Neural cell (in vitro differentiated cells): ENCODE results near the gene HAO1. TPM values are rescaled to one million over a fixed set of nuclear protein-coding genes. Genes with fewer than 3 reads are reported as not detected.

ENCODE experiments used
- H2AFZ ChIP-seq: fragments of 200-600, 300-800 bp; sonication (generic), shearing (Covaris generic); 2 replicates; pipeline ENCODE4 v1.6.0; 2014; ENCODE audit warnings: low read depth, mild to moderate bottlenecking, antibody characterized with exemption, low read length, moderate library complexity
- H3F3A ChIP-seq: fragments of 200-600 bp; shearing (Covaris generic); 2 replicates; pipeline ENCODE4 v1.6.1; 2016; ENCODE audit warnings: mild to moderate bottlenecking, moderate library complexity, mixed read lengths, antibody characterized with exemption, low read length; ENCODE audit not compliant: insufficient read depth, poor library complexity, severe bottlenecking
- H3K27ac ChIP-seq: fragments of 200-600, 300-800 bp; sonication (generic), shearing (Covaris generic); 2 replicates; pipeline ENCODE4 v1.5.1; 2014; ENCODE audit warnings: mild to moderate bottlenecking, low read length, moderate library complexity
- H3K27me3 ChIP-seq: fragments of 300-800, 200-600 bp; sonication (generic), shearing (Covaris generic); 2 replicates; pipeline ENCODE4 v1.6.0; 2014; ENCODE audit warnings: mild to moderate bottlenecking, low read depth, low read length, moderate library complexity; ENCODE audit not compliant: insufficient read depth
- H3K36me3 ChIP-seq: fragments of 300-800, 200-600 bp; sonication (generic), shearing (Covaris generic); 2 replicates; pipeline ENCODE4 v1.5.1; 2014; ENCODE audit warnings: mild to moderate bottlenecking, antibody characterized with exemption, low read length, moderate library complexity; ENCODE audit not compliant: insufficient read depth
- H3K4me2 ChIP-seq: fragments of 300-800, 200-600 bp; sonication (generic), shearing (Covaris generic); 2 replicates; pipeline ENCODE4 v1.6.0; 2014; ENCODE audit warnings: mild to moderate bottlenecking, low read length
- H3K4me3 ChIP-seq: fragments of 300-800, 200-600 bp; sonication (generic), shearing (Covaris generic); 2 replicates; pipeline ENCODE4 v1.5.1; 2014; ENCODE audit warnings: mild to moderate bottlenecking, low read length, moderate library complexity
- H3K79me2 ChIP-seq: fragments of 200-600 bp; shearing (Covaris generic); replicated peaks from 2 replicates; pipeline ENCODE4 v1.6.0; 2014; ENCODE audit warnings: mild to moderate bottlenecking, low read length, moderate library complexity; ENCODE audit not compliant: insufficient read depth
- H3K9ac ChIP-seq: fragments of 300-800, 200-600 bp; sonication (generic), shearing (Covaris generic); 2 replicates; pipeline ENCODE4 v1.6.1; 2016; ENCODE audit warnings: mild to moderate bottlenecking, low read length, mixed read lengths
- H3K9me2 ChIP-seq: fragments of 200-600 bp; shearing (Covaris generic); 2 replicates; pipeline ENCODE4 v1.6.1; 2016; ENCODE audit warnings: mild to moderate bottlenecking, low read length, mixed read lengths; ENCODE audit not compliant: insufficient read depth
- H3K9me3 ChIP-seq: fragments of 200-600, 300-800 bp; sonication (generic), shearing (Covaris generic); 2 replicates; pipeline ENCODE4 v1.6.1; 2016; ENCODE audit warnings: mild to moderate bottlenecking, mixed run types, low read length, moderate library complexity, mixed read lengths
- H4K20me1 ChIP-seq: fragments of 200-600 bp; shearing (Covaris generic); 2 replicates; pipeline ENCODE4 v1.6.1; 2016; ENCODE audit warnings: mild to moderate bottlenecking, mixed run types; ENCODE audit not compliant: insufficient read depth
- EP300 ChIP-seq: fragments of 450-650 bp; conservative IDR thresholded peaks from 2 replicates; pipeline ENCODE4 v1.6.1; 2014; ENCODE audit warnings: antibody characterized with exemption, mild to moderate bottlenecking, moderate library complexity; ENCODE audit not compliant: poor library complexity, severe bottlenecking
- EZH2 ChIP-seq: fragments of 200-600, 300-800 bp; shearing (Covaris generic), sonication (generic); IDR thresholded peaks from 2 replicates; pipeline ENCODE4 v1.6.1; 2014; ENCODE audit warnings: antibody characterized with exemption, low read length, borderline replicate concordance, mild to moderate bottlenecking; ENCODE audit not compliant: insufficient read depth, poor library complexity, severe bottlenecking
- MXI1 ChIP-seq: fragments of 450-650 bp; conservative IDR thresholded peaks from 2 replicates; pipeline ENCODE4 v1.6.1; 2014; ENCODE audit warnings: antibody characterized with exemption, mild to moderate bottlenecking; ENCODE audit not compliant: poor library complexity, severe bottlenecking
- POLR2AphosphoS5 ChIP-seq: IDR thresholded peaks from 2 replicates; pipeline ENCODE4 v1.6.1; 2012
- RAD21 ChIP-seq: fragments of 450-650 bp; conservative IDR thresholded peaks from 2 replicates; pipeline ENCODE4 v1.6.1; 2014; ENCODE audit warnings: antibody characterized with exemption, mild to moderate bottlenecking, moderate library complexity
- SMC3 ChIP-seq: fragments of 450-650 bp; conservative IDR thresholded peaks from 2 replicates; pipeline ENCODE4 v1.6.1; 2014; ENCODE audit warnings: antibody characterized with exemption, mild to moderate bottlenecking, moderate library complexity; ENCODE audit not compliant: poor library complexity
- TAF1 ChIP-seq: IDR thresholded peaks from 2 replicates; pipeline ENCODE4 v1.6.1; 2012; ENCODE audit warnings: low read depth
- polyA plus RNA-seq: library from polyadenylated mRNA; depleted of rRNA; stranded (reverse); fragments of >200 nt; gene quantifications from 2 replicates; pipeline ENCODE4 v1.2.3, GENCODE V29; 2014
- TF ChIP-seq, protein P1 (sequence below): IDR thresholded peaks from 2 replicates; pipeline ENCODE4 v1.6.1; 2012; ENCODE audit warnings: borderline replicate concordance
- TF ChIP-seq, protein P2 (sequence below): fragments of 450-650 bp; IDR thresholded peaks from 2 replicates; pipeline ENCODE4 v1.5.1; 2014; ENCODE audit warnings: antibody characterized with exemption, mild to moderate bottlenecking, moderate library complexity; ENCODE audit not compliant: poor library complexity, severe bottlenecking

The HAO1 gene
- polyA plus RNA-seq, 1 donor from 2014 or later: not detected

DNA sequence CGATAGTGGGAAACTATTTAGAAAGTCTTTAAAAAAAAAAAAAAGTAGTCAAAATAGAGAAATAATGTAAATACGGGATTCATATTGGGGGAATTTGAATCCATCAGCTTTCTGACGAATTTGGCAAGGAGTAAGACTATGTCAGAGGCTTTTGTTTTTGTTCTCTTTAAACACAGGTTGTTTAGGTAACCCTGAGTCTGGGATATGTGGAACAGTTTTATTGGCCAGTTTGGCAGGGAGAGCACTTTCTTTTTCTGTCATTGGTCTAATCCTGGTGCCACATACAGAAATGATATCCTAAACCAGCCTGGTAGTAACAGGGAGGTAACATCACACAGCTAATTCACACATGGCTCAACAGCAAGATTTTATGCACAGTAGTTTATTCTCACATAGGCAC is 27.7 kb downstream of the HAO1 start:
- H3K36me3 ChIP-seq: no peaks in the 10 kb centered on the region
- no peaks in the 10 kb centered on the region for H3K9me3 ChIP-seq
- H3K4me3 ChIP-seq: no peak overlapping the region
- no peaks in the 10 kb centered on the region for H3F3A ChIP-seq
- no peak overlapping the region for H3K27ac ChIP-seq
- no peaks in the 10 kb centered on the region for H3K79me2 ChIP-seq
- H3K9me2 ChIP-seq: no peaks in the 10 kb centered on the region
- no peak overlapping the region for H3K9ac ChIP-seq
- H2AFZ ChIP-seq: no peak overlapping the region
- H3K27me3 ChIP-seq: no peaks in the 10 kb centered on the region
- TF ChIP-seq, protein P1, sequence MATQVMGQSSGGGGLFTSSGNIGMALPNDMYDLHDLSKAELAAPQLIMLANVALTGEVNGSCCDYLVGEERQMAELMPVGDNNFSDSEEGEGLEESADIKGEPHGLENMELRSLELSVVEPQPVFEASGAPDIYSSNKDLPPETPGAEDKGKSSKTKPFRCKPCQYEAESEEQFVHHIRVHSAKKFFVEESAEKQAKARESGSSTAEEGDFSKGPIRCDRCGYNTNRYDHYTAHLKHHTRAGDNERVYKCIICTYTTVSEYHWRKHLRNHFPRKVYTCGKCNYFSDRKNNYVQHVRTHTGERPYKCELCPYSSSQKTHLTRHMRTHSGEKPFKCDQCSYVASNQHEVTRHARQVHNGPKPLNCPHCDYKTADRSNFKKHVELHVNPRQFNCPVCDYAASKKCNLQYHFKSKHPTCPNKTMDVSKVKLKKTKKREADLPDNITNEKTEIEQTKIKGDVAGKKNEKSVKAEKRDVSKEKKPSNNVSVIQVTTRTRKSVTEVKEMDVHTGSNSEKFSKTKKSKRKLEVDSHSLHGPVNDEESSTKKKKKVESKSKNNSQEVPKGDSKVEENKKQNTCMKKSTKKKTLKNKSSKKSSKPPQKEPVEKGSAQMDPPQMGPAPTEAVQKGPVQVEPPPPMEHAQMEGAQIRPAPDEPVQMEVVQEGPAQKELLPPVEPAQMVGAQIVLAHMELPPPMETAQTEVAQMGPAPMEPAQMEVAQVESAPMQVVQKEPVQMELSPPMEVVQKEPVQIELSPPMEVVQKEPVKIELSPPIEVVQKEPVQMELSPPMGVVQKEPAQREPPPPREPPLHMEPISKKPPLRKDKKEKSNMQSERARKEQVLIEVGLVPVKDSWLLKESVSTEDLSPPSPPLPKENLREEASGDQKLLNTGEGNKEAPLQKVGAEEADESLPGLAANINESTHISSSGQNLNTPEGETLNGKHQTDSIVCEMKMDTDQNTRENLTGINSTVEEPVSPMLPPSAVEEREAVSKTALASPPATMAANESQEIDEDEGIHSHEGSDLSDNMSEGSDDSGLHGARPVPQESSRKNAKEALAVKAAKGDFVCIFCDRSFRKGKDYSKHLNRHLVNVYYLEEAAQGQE: no peak
- TF ChIP-seq MXI1 (no peak), EZH2 (no peak), SMC3 (no peak), POLR2AphosphoS5 (no peak), EP300 (no peak), TAF1 (no peak), RAD21 (no peak)
- TF ChIP-seq, protein P2, sequence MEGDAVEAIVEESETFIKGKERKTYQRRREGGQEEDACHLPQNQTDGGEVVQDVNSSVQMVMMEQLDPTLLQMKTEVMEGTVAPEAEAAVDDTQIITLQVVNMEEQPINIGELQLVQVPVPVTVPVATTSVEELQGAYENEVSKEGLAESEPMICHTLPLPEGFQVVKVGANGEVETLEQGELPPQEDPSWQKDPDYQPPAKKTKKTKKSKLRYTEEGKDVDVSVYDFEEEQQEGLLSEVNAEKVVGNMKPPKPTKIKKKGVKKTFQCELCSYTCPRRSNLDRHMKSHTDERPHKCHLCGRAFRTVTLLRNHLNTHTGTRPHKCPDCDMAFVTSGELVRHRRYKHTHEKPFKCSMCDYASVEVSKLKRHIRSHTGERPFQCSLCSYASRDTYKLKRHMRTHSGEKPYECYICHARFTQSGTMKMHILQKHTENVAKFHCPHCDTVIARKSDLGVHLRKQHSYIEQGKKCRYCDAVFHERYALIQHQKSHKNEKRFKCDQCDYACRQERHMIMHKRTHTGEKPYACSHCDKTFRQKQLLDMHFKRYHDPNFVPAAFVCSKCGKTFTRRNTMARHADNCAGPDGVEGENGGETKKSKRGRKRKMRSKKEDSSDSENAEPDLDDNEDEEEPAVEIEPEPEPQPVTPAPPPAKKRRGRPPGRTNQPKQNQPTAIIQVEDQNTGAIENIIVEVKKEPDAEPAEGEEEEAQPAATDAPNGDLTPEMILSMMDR: no peak
- H3K4me2 ChIP-seq: no peak overlapping the region
- no peaks in the 10 kb centered on the region for H4K20me1 ChIP-seq

DNA sequence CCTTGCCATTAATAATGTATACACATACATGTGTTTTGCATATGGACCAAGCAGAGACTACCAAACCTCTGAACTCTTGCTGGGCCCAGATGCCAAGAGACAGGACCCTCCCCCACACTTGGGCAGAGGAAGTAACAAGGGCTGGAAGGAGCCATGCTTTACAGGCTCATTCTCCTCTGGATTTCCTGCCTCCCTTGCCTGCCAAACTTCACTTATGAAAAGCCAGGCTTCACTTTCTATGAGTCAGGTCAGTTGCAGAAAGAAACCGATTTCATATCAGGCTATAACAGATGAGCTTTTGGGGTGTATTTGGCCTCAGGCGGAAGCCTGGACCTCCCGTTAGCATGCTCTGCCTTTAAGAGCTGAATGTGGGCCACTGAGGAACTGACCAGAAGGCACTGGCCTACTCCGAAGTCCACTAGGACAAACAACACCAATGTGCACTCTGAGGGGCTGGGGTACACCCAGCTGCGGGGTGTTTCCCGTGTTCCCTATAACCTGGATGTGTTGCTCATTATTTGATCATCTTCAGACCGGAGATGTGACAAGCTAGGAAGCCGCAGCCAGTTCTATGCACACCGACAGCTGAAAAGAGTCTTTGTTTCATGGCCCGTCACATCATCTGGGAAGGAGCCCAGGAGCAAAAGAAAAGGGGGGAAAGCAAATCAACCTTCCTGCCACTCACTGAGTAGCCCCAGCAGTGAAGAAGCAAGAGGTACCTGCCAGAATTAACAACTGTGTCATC is 28.5 kb downstream of the HAO1 start:
- TF ChIP-seq POLR2AphosphoS5: no peak
- no peak for TF ChIP-seq SMC3
- no peak for TF ChIP-seq MXI1
- TF ChIP-seq, protein P2: no peak
- TF ChIP-seq, protein P1: no peak
- no peak for TF ChIP-seq RAD21
- TF ChIP-seq TAF1: no peak
- no peak for TF ChIP-seq EZH2
- TF ChIP-seq EP300: no peak
- Histone ChIP-seq H3K27me3 (no peaks in the 10 kb centered on the region), H3F3A (no peaks in the 10 kb centered on the region), H3K4me3 (no peak overlapping the region), H4K20me1 (no peaks in the 10 kb centered on the region), H2AFZ (no peak overlapping the region), H3K79me2 (no peaks in the 10 kb centered on the region), H3K9me2 (no peaks in the 10 kb centered on the region), H3K4me2 (no peak overlapping the region), H3K9me3 (no peaks in the 10 kb centered on the region), H3K36me3 (no peaks in the 10 kb centered on the region), H3K27ac (no peak overlapping the region), H3K9ac (no peak overlapping the region)
